GM21619 (cell line): ENCODE measurements around the gene CAPN5.

Experiments
- ATAC-seq: cut with Tn5 transposase; IDR thresholded peaks from one replicate; pipeline ENCODE4 v1.9.1; 2021; ENCODE audit not compliant: unreplicated experiment

CAPN5 gene

GRCh38 chr11:77146261-77147035 lies 79.7 kb downstream of the CAPN5 start:
- no peak for ATAC-seq

GRCh38 chr11:77147036-77147315 lies 80.2 kb downstream of the CAPN5 start:
- no peak for ATAC-seq

- no peak for ATAC-seq
Observed at GRCh38 chr11:77147668-77148321, 81.0 kb downstream of the CAPN5 start.

- ATAC-seq = no peak
Observed at GRCh38 chr11:77148963-77149715, 82.4 kb downstream of the CAPN5 start.

GRCh38 chr11:77149716-77150392 lies 83.1 kb downstream of the CAPN5 start:
- ATAC-seq = no peak

- ATAC-seq = no peak
Observed at GRCh38 chr11:77150836-77151235, 84.1 kb downstream of the CAPN5 start.

- ATAC-seq = no peak
Observed at GRCh38 chr11:77151804-77152509, 85.2 kb downstream of the CAPN5 start.

GRCh38 chr11:77152846-77153245 lies 86.1 kb downstream of the CAPN5 start:
- no peak for ATAC-seq

GRCh38 chr11:77153276-77154185 lies 86.8 kb downstream of the CAPN5 start:
- no peak for ATAC-seq

- no peak for ATAC-seq
Observed at GRCh38 chr11:77154381-77155081, 87.8 kb downstream of the CAPN5 start.

GRCh38 chr11:77155082-77155475 lies 88.3 kb downstream of the CAPN5 start:
- ATAC-seq = no peak

- ATAC-seq = no peak
Observed at GRCh38 chr11:77155556-77156130, 88.9 kb downstream of the CAPN5 start.

- ATAC-seq = no peak
Observed at GRCh38 chr11:77156396-77157195, 89.8 kb downstream of the CAPN5 start.

- no peak for ATAC-seq
Observed at GRCh38 chr11:77158041-77158695, 91.4 kb downstream of the CAPN5 start.

GRCh38 chr11:77159219-77159936 lies 92.6 kb downstream of the CAPN5 start:
- no peak for ATAC-seq

GRCh38 chr11:77159937-77160495 lies 93.2 kb downstream of the CAPN5 start:
- ATAC-seq = no peak

- ATAC-seq = no peak
Observed at GRCh38 chr11:77163271-77163670, 96.5 kb downstream of the CAPN5 start.
